K562 (cell line): ENCODE results near the gene PSMD13. TPM values are rescaled to one million over a fixed set of nuclear protein-coding genes. Genes with fewer than 3 reads are reported as not detected.

Experiments
- DMBX1 ChIP-seq: fragments of 250-450 bp; sonication (Bioruptor Pico); IDR thresholded peaks from 2 replicates; pipeline ENCODE4 v1.8.0; 2022; ENCODE audit warnings: inconsistent platforms, mild to moderate bottlenecking, moderate library complexity, borderline replicate concordance
- ZNF282 ChIP-seq: sonication (generic); formaldehyde crosslinking; IDR thresholded peaks from 2 replicates; pipeline ENCODE4 v1.8.1; 2023; ENCODE audit warnings: missing genetic modification reagents
- ZNF551 ChIP-seq: fragments of 250-450 bp; sonication (Bioruptor Pico); IDR thresholded peaks from 2 replicates; pipeline ENCODE4 v1.5.0; 2021; ENCODE audit warnings: mild to moderate bottlenecking, moderate library complexity
- ZNF586 ChIP-seq: fragments of 450-650 bp; formaldehyde crosslinking; conservative IDR thresholded peaks from 2 replicates; pipeline ENCODE4 v1.4.0; 2020; ENCODE audit warnings: mild to moderate bottlenecking, moderate library complexity
- polyA plus RNA-seq, 8 experiments: library from polyadenylated mRNA; depleted of rRNA in 4 of 8; stranded (reverse) in 5 of 8; unstranded in 3 of 8; fragments of >200 nt; fragmentation: Nextera tagmentation in 2 of 8; fragmentation: Illumina TruSeq in 1 of 8; extraction: Ambion mirVana in 2 of 8; extraction: Trizol in 1 of 8; gene quantifications; 2 replicates each; pipeline versions ENCODE4 v1.2.1 to v1.2.3, GENCODE V29; 2011 to 2014; ENCODE audit warnings: inconsistent platforms in 1 of 8, missing spikeins in 1 of 8
- total RNA-seq, 7 experiments: library from RNA; depleted of rRNA in 6 of 7; stranded (reverse); fragments of >200 nt in 6 of 7; fragmentation: Illumina TruSeq in 2 of 7; extraction: Trizol in 2 of 7; gene quantifications; 2 replicates each; pipeline versions ENCODE4 v1.2.1 to v1.2.3, GENCODE V29; 2011 to 2021; ENCODE audit warnings: low replicate concordance in 1 of 7
- TF ChIP-seq, protein P1 (sequence below): fragments of 450-650 bp; IDR thresholded peaks from 2 replicates; pipeline ENCODE4 v1.6.1; 2018; ENCODE audit not compliant: partially characterized antibody
- TF ChIP-seq, protein P2 (sequence below), 2 experiments: IDR thresholded peaks; 2 replicates each; pipeline ENCODE4 v1.6.1; 2011; ENCODE audit warnings: borderline replicate concordance in 1 of 2, control low read depth in 1 of 2, low read depth in 1 of 2, low read length in 1 of 2, mild to moderate bottlenecking in 1 of 2, mixed read lengths in 1 of 2, moderate library complexity in 1 of 2; ENCODE audit not compliant: insufficient read depth in 1 of 2, insufficient read length in 1 of 2, poor library complexity in 1 of 2, severe bottlenecking in 1 of 2; ENCODE audit errors: extremely low read depth in 1 of 2
- TF ChIP-seq, protein P3 (sequence below): sonication (generic); formaldehyde crosslinking; IDR thresholded peaks from 2 replicates; pipeline ENCODE4 v1.8.0; 2023; ENCODE audit warnings: mild to moderate bottlenecking, missing genetic modification reagents
- TF ChIP-seq, protein P4 (sequence below): fragments of 250-450 bp; sonication (Bioruptor Pico); IDR thresholded peaks from 2 replicates; pipeline ENCODE4 v1.5.0; 2021
- TF ChIP-seq, protein P5 (sequence below): sonication (generic); formaldehyde crosslinking; IDR thresholded peaks from 2 replicates; pipeline ENCODE4 v1.5.0; 2020; ENCODE audit warnings: missing genetic modification reagents
- TF ChIP-seq, protein P6 (sequence below): fragments of 450-650 bp; IDR thresholded peaks from 2 replicates; pipeline ENCODE4 v1.6.1; 2016
- TF ChIP-seq, protein P7 (sequence below): sonication (generic); formaldehyde crosslinking; IDR thresholded peaks from 2 replicates; pipeline ENCODE4 v1.9.0; 2022; ENCODE audit warnings: mild to moderate bottlenecking, missing genetic modification reagents

PSMD13 gene
- total and polyA plus RNA-seq, 9 of the 15 experiments (the other 6 are each of a cell fraction or from before 2014, with no cell fraction given) = 185 to 383 (median 267) TPM

DNA sequence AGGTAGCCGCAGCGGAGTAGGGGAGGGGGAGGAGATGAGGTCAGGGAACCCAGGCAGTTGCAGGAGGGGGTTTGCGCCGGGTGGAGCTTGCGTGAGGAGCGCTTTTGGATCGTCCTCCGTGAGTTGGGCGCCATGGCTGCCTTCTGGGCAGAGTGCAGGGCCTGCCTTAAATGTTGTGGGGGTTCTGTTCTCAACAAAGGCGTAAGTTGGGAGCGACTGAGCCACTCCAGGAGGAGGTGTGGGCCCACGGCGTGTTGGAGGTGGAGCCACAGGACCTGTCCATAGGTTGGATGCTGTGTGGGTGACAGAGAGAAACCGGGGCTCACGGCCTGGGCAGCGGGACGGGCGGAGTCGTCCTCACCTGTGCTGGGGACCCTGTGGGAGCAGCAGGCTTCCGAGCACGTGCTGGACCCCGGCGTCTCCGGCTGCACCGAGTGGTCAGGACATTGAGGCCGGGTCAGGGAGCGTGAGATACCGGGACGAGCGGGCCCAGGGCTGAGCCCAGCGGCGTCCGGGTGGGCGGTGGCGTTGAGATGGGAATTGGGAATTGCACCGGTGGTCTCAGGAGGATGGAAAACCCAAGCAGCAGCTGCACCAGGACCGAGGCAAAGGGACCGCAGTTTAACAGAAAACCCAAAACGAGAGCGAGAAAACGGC lies 51.2 kb downstream of the PSMD13 start (continued):
- TF ChIP-seq, protein P1, sequence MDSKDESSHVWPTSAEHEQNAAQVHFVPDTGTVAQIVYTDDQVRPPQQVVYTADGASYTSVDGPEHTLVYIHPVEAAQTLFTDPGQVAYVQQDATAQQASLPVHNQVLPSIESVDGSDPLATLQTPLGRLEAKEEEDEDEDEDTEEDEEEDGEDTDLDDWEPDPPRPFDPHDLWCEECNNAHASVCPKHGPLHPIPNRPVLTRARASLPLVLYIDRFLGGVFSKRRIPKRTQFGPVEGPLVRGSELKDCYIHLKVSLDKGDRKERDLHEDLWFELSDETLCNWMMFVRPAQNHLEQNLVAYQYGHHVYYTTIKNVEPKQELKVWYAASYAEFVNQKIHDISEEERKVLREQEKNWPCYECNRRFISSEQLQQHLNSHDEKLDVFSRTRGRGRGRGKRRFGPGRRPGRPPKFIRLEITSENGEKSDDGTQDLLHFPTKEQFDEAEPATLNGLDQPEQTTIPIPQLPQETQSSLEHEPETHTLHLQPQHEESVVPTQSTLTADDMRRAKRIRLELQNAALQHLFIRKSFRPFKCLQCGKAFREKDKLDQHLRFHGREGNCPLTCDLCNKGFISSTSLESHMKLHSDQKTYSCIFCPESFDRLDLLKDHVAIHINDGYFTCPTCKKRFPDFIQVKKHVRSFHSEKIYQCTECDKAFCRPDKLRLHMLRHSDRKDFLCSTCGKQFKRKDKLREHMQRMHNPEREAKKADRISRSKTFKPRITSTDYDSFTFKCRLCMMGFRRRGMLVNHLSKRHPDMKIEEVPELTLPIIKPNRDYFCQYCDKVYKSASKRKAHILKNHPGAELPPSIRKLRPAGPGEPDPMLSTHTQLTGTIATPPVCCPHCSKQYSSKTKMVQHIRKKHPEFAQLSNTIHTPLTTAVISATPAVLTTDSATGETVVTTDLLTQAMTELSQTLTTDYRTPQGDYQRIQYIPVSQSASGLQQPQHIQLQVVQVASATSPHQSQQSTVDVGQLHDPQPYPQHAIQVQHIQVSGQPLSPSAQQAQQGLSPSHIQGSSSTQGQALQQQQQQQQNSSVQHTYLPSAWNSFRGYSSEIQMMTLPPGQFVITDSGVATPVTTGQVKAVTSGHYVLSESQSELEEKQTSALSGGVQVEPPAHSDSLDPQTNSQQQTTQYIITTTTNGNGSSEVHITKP = peak; percentile 26
- TF ChIP-seq, protein P2, sequence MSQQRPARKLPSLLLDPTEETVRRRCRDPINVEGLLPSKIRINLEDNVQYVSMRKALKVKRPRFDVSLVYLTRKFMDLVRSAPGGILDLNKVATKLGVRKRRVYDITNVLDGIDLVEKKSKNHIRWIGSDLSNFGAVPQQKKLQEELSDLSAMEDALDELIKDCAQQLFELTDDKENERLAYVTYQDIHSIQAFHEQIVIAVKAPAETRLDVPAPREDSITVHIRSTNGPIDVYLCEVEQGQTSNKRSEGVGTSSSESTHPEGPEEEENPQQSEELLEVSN (IDR thresholded peaks at IDR 0.05; ENCODE audit: borderline replicate concordance in 1 of 2, extremely low read depth in 1 of 2, insufficient read depth in 1 of 2, insufficient read length in 1 of 2, low read depth in 1 of 2, low read length in 1 of 2, poor library complexity in 1 of 2, severe bottlenecking in 1 of 2) = peak; percentile 44 to 57
- peak; percentile 65; the same call in 1 of the 2 replicates for TF ChIP-seq ZNF282 (CRISPR knock-in tag)
- TF ChIP-seq ZNF586 = no peak
- TF ChIP-seq DMBX1 (CRISPR knock-in tag) = no peak
- TF ChIP-seq, protein P3, sequence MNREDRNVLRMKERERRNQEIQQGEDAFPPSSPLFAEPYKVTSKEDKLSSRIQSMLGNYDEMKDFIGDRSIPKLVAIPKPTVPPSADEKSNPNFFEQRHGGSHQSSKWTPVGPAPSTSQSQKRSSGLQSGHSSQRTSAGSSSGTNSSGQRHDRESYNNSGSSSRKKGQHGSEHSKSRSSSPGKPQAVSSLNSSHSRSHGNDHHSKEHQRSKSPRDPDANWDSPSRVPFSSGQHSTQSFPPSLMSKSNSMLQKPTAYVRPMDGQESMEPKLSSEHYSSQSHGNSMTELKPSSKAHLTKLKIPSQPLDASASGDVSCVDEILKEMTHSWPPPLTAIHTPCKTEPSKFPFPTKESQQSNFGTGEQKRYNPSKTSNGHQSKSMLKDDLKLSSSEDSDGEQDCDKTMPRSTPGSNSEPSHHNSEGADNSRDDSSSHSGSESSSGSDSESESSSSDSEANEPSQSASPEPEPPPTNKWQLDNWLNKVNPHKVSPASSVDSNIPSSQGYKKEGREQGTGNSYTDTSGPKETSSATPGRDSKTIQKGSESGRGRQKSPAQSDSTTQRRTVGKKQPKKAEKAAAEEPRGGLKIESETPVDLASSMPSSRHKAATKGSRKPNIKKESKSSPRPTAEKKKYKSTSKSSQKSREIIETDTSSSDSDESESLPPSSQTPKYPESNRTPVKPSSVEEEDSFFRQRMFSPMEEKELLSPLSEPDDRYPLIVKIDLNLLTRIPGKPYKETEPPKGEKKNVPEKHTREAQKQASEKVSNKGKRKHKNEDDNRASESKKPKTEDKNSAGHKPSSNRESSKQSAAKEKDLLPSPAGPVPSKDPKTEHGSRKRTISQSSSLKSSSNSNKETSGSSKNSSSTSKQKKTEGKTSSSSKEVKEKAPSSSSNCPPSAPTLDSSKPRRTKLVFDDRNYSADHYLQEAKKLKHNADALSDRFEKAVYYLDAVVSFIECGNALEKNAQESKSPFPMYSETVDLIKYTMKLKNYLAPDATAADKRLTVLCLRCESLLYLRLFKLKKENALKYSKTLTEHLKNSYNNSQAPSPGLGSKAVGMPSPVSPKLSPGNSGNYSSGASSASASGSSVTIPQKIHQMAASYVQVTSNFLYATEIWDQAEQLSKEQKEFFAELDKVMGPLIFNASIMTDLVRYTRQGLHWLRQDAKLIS (CRISPR knock-in tag) = no peak
- TF ChIP-seq ZNF551 = no peak
- TF ChIP-seq, protein P4, sequence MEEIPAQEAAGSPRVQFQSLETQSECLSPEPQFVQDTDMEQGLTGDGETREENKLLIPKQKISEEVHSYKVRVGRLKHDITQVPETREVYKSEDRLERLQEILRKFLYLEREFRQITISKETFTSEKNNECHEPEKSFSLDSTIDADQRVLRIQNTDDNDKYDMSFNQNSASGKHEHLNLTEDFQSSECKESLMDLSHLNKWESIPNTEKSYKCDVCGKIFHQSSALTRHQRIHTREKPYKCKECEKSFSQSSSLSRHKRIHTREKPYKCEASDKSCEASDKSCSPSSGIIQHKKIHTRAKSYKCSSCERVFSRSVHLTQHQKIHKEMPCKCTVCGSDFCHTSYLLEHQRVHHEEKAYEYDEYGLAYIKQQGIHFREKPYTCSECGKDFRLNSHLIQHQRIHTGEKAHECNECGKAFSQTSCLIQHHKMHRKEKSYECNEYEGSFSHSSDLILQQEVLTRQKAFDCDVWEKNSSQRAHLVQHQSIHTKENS (CRISPR knock-in tag) = no peak
- TF ChIP-seq, protein P5, sequence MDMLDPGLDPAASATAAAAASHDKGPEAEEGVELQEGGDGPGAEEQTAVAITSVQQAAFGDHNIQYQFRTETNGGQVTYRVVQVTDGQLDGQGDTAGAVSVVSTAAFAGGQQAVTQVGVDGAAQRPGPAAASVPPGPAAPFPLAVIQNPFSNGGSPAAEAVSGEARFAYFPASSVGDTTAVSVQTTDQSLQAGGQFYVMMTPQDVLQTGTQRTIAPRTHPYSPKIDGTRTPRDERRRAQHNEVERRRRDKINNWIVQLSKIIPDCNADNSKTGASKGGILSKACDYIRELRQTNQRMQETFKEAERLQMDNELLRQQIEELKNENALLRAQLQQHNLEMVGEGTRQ (CRISPR knock-in tag) = no peak
- TF ChIP-seq, protein P6, sequence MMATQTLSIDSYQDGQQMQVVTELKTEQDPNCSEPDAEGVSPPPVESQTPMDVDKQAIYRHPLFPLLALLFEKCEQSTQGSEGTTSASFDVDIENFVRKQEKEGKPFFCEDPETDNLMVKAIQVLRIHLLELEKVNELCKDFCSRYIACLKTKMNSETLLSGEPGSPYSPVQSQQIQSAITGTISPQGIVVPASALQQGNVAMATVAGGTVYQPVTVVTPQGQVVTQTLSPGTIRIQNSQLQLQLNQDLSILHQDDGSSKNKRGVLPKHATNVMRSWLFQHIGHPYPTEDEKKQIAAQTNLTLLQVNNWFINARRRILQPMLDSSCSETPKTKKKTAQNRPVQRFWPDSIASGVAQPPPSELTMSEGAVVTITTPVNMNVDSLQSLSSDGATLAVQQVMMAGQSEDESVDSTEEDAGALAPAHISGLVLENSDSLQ = no peak
- TF ChIP-seq, protein P7, sequence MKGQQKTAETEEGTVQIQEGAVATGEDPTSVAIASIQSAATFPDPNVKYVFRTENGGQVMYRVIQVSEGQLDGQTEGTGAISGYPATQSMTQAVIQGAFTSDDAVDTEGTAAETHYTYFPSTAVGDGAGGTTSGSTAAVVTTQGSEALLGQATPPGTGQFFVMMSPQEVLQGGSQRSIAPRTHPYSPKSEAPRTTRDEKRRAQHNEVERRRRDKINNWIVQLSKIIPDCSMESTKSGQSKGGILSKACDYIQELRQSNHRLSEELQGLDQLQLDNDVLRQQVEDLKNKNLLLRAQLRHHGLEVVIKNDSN (CRISPR knock-in tag) = peak; percentile 60
